ENCODE results near the gene PDCD2L. TPM values are rescaled to one million over a fixed set of nuclear protein-coding genes. Genes with fewer than 3 reads are reported as not detected.

The PDCD2L gene
- total RNA-seq, 1 experiment from 2014 or later = 43.4 TPM

- H3K4me3 Mint-ChIP-seq = no peak overlapping the region
- ChIA-PET POLR2A (no interaction called here), CTCF (no interaction called here)
- DNase-seq (ENCODE audit: low spot score) (no peak), ATAC-seq (no peak)
- H3K27ac Mint-ChIP-seq = peak overlapping the region; percentile 75; the same call in 1 of the 2 replicates
- H3K27me3 Mint-ChIP-seq (ENCODE audit: low read depth) = no peaks in the 10 kb centered on the region
- peaks cover 71% of the 10 kb centered on the region for H3K36me3 Mint-ChIP-seq
- H3K4me1 Mint-ChIP-seq = peaks cover 19% of the 10 kb centered on the region
- no peaks in the 10 kb centered on the region for H3K9me3 Mint-ChIP-seq
- TF ChIP-seq HMGXB4 (CRISPR knock-in tag; IDR thresholded peaks at IDR 0.05) = no peak
- TF ChIP-seq, protein P1, sequence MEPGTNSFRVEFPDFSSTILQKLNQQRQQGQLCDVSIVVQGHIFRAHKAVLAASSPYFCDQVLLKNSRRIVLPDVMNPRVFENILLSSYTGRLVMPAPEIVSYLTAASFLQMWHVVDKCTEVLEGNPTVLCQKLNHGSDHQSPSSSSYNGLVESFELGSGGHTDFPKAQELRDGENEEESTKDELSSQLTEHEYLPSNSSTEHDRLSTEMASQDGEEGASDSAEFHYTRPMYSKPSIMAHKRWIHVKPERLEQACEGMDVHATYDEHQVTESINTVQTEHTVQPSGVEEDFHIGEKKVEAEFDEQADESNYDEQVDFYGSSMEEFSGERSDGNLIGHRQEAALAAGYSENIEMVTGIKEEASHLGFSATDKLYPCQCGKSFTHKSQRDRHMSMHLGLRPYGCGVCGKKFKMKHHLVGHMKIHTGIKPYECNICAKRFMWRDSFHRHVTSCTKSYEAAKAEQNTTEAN (CRISPR knock-in tag; IDR thresholded peaks at IDR 0.05) = no peak
- TF ChIP-seq MYBL2 (CRISPR knock-in tag; IDR thresholded peaks at IDR 0.05) = no peak
- no peak for TF ChIP-seq MAX (CRISPR knock-in tag; IDR thresholded peaks at IDR 0.05)
- TF ChIP-seq ATF6 (CRISPR knock-in tag; IDR thresholded peaks at IDR 0.05) = no peak
- no peak for TF ChIP-seq OVOL2 (CRISPR knock-in tag; IDR thresholded peaks at IDR 0.05; ENCODE audit: borderline replicate concordance)
- TF ChIP-seq, protein P2, sequence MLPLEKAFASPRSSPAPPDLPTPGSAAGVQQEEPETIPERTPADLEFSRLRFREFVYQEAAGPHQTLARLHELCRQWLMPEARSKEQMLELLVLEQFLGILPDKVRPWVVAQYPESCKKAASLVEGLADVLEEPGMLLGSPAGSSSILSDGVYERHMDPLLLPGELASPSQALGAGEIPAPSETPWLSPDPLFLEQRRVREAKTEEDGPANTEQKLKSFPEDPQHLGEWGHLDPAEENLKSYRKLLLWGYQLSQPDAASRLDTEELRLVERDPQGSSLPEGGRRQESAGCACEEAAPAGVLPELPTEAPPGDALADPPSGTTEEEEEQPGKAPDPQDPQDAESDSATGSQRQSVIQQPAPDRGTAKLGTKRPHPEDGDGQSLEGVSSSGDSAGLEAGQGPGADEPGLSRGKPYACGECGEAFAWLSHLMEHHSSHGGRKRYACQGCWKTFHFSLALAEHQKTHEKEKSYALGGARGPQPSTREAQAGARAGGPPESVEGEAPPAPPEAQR (CRISPR knock-in tag; IDR thresholded peaks at IDR 0.05) = no peak
- TF ChIP-seq MLX (CRISPR knock-in tag; IDR thresholded peaks at IDR 0.05) = no peak
- TF ChIP-seq RELA (CRISPR knock-in tag; IDR thresholded peaks at IDR 0.05; ENCODE audit: borderline replicate concordance) = no peak
- TF ChIP-seq GABPB1 (CRISPR knock-in tag; IDR thresholded peaks at IDR 0.05) = no peak
- TF ChIP-seq AR (CRISPR knock-in tag; IDR thresholded peaks at IDR 0.05) = no peak
- no peak for TF ChIP-seq ZNF138 (CRISPR knock-in tag; conservative IDR thresholded peaks at IDR 0.05)
- TF ChIP-seq KAT7 (CRISPR knock-in tag; IDR thresholded peaks at IDR 0.05; ENCODE audit: borderline replicate concordance) = no peak
- TF ChIP-seq, protein P3, sequence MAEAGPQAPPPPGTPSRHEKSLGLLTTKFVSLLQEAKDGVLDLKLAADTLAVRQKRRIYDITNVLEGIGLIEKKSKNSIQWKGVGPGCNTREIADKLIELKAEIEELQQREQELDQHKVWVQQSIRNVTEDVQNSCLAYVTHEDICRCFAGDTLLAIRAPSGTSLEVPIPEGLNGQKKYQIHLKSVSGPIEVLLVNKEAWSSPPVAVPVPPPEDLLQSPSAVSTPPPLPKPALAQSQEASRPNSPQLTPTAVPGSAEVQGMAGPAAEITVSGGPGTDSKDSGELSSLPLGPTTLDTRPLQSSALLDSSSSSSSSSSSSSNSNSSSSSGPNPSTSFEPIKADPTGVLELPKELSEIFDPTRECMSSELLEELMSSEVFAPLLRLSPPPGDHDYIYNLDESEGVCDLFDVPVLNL (CRISPR knock-in tag; IDR thresholded peaks at IDR 0.05; ENCODE audit: borderline replicate concordance, low read depth) = no peak
- no peak for TF ChIP-seq NR2C2 (CRISPR knock-in tag; IDR thresholded peaks at IDR 0.05)
- TF ChIP-seq ESRRA (CRISPR knock-in tag; IDR thresholded peaks at IDR 0.05; ENCODE audit: borderline replicate concordance) = no peak
- TF ChIP-seq ZNF512 (CRISPR knock-in tag; IDR thresholded peaks at IDR 0.05; ENCODE audit: borderline replicate concordance) = no peak
- TF ChIP-seq ZNF219 (CRISPR knock-in tag; IDR thresholded peaks at IDR 0.05; ENCODE audit: borderline replicate concordance) = no peak
- TF ChIP-seq, protein P4, sequence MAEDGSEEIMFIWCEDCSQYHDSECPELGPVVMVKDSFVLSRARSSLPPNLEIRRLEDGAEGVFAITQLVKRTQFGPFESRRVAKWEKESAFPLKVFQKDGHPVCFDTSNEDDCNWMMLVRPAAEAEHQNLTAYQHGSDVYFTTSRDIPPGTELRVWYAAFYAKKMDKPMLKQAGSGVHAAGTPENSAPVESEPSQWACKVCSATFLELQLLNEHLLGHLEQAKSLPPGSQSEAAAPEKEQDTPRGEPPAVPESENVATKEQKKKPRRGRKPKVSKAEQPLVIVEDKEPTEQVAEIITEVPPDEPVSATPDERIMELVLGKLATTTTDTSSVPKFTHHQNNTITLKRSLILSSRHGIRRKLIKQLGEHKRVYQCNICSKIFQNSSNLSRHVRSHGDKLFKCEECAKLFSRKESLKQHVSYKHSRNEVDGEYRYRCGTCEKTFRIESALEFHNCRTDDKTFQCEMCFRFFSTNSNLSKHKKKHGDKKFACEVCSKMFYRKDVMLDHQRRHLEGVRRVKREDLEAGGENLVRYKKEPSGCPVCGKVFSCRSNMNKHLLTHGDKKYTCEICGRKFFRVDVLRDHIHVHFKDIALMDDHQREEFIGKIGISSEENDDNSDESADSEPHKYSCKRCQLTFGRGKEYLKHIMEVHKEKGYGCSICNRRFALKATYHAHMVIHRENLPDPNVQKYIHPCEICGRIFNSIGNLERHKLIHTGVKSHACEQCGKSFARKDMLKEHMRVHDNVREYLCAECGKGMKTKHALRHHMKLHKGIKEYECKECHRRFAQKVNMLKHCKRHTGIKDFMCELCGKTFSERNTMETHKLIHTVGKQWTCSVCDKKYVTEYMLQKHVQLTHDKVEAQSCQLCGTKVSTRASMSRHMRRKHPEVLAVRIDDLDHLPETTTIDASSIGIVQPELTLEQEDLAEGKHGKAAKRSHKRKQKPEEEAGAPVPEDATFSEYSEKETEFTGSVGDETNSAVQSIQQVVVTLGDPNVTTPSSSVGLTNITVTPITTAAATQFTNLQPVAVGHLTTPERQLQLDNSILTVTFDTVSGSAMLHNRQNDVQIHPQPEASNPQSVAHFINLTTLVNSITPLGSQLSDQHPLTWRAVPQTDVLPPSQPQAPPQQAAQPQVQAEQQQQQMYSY (CRISPR knock-in tag; IDR thresholded peaks at IDR 0.05) = no peak
Measured at GRCh38 chr19:34459614-34460013, 55.4 kb downstream of the PDCD2L start.

Data from WTC11 (cell line).